Endodermal cell (in vitro differentiated cells): Measurements from ENCODE around the gene STOML2. TPM values are rescaled to one million over a fixed set of nuclear protein-coding genes. Genes with fewer than 3 reads are reported as not detected.

ENCODE experiments used
- DNase-seq: peaks from one replicate; pipeline ENCODE4 v3.0.0-alpha.2; 2017
- H3K27ac ChIP-seq: 2 replicates; pipeline ENCODE4 v1.5.1; 2013; ENCODE audit warnings: mild to moderate bottlenecking, low read depth, low read length, moderate library complexity
- H3K27me3 ChIP-seq: 2 replicates; pipeline ENCODE4 v1.6.1; 2013; ENCODE audit warnings: mild to moderate bottlenecking, low read length, moderate library complexity; ENCODE audit not compliant: insufficient read depth, control insufficient read depth, poor library complexity, severe bottlenecking
- H3K36me3 ChIP-seq: 2 replicates; pipeline ENCODE4 v1.7.0; 2013; ENCODE audit warnings: mild to moderate bottlenecking, low read length, moderate library complexity; ENCODE audit not compliant: control insufficient read depth, insufficient read depth
- H3K4me1 ChIP-seq: one replicate; pipeline ENCODE4 v1.7.0; 2013; ENCODE audit warnings: low read length; ENCODE audit not compliant: control insufficient read depth, insufficient read depth
- H3K4me3 ChIP-seq: 2 replicates; pipeline ENCODE4 v1.5.1; 2013; ENCODE audit warnings: mild to moderate bottlenecking, low read length, moderate library complexity
- H3K9ac ChIP-seq: 2 replicates; pipeline ENCODE4 v1.6.1; 2013; ENCODE audit warnings: mild to moderate bottlenecking, low read length, moderate library complexity; ENCODE audit not compliant: poor library complexity, severe bottlenecking; ENCODE audit errors: extremely low read depth
- H3K9me3 ChIP-seq: 2 replicates; pipeline ENCODE4 v1.6.1; 2013; ENCODE audit warnings: mild to moderate bottlenecking, low read length, moderate library complexity; ENCODE audit not compliant: control insufficient read depth
- H3K27ac Mint-ChIP-seq: 2 replicates; pipeline ENCODE4 v1.8.0; 2020; ENCODE audit warnings: mixed read lengths
- H3K27me3 Mint-ChIP-seq: 2 replicates; pipeline ENCODE4 v1.8.0; 2021; ENCODE audit warnings: mild to moderate bottlenecking, mixed read lengths; ENCODE audit not compliant: insufficient read depth
- H3K36me3 Mint-ChIP-seq: 2 replicates; pipeline ENCODE4 v1.8.0; 2020; ENCODE audit warnings: low read depth, mixed read lengths
- H3K4me1 Mint-ChIP-seq: 2 replicates; pipeline ENCODE4 v1.8.0; 2020; ENCODE audit warnings: mixed read lengths
- H3K4me3 Mint-ChIP-seq: 2 replicates; pipeline ENCODE4 v1.8.0; 2020; ENCODE audit warnings: mild to moderate bottlenecking, moderate library complexity, mixed read lengths
- H3K9me3 Mint-ChIP-seq: 2 replicates; pipeline ENCODE4 v1.8.0; 2020; ENCODE audit warnings: mild to moderate bottlenecking, mixed read lengths
- CTCF ChIP-seq: fragments of 200-600 bp; sonication (generic); conservative IDR thresholded peaks from 2 replicates; pipeline ENCODE4 v1.5.0; 2021; ENCODE audit warnings: antibody characterized with exemption, mild to moderate bottlenecking
- WGBS, 2 experiments: methylation state at CpG; one replicate each; pipeline versions ENCODE4 v1.1.5 to v1.1.7; 2013; ENCODE audit warnings: missing lambda C conversion rate in 2 of 2, mixed read lengths in 1 of 2; ENCODE audit not compliant: insufficient coverage in 1 of 2, insufficient read length in 1 of 2; 5-methylcytosine and 5-hydroxymethylcytosine counted together
- total RNA-seq, 2 donors: library from RNA; stranded (reverse); fragmentation: NEBNext Ultra II Directional in 1 of 2; extraction: Animal tissue kit (Norgen Biotek cat#: 25700) in 1 of 2; gene quantifications; 2 replicates in 1 of 2; 3 replicates in 1 of 2; pipeline ENCODE4 v1.2.1, GENCODE V29; 2021

STOML2 gene
- total RNA-seq, 2 donors from 2014 or later, result 158 to 201 TPM

- no peak overlapping the region for H3K27ac ChIP-seq
- no peak overlapping the region for H3K9ac ChIP-seq
- H3K4me3 Mint-ChIP-seq, result no peak overlapping the region
- no peaks in the 10 kb centered on the region for H3K9me3 Mint-ChIP-seq
- peaks cover 5% of the 10 kb centered on the region for H3K4me1 Mint-ChIP-seq
- no peaks in the 10 kb centered on the region for H3K9me3 ChIP-seq
- peaks cover 48% of the 10 kb centered on the region for H3K36me3 Mint-ChIP-seq
- H3K36me3 ChIP-seq, result peaks cover 38% of the 10 kb centered on the region
- no peaks in the 10 kb centered on the region for H3K27me3 Mint-ChIP-seq
- H3K4me1 ChIP-seq, result no peaks in the 10 kb centered on the region
- no peak for DNase-seq
- H3K4me3 ChIP-seq, result no peak overlapping the region
- no peak for TF ChIP-seq CTCF
- no peak overlapping the region for H3K27ac Mint-ChIP-seq
- WGBS, 2 experiments, result 88 to 100% methylated on average over 1 to 3 of the region's 3 CpGs
- no peaks in the 10 kb centered on the region for H3K27me3 ChIP-seq
These were observed 5.4 kb downstream of the STOML2 start for GRCh38 chr9:35097573-35097972.

- TF ChIP-seq CTCF, result peak; percentile 82
- Mint-ChIP-seq H3K27ac (peak within 1 kb of the TSS; percentile 96), H3K4me1 (no peaks in the 10 kb centered on the region), H3K36me3 (peaks cover 47% of the 10 kb centered on the region), H3K9me3 (no peaks in the 10 kb centered on the region), H3K27me3 (no peaks in the 10 kb centered on the region), H3K4me3 (peak within 1 kb of the TSS; percentile 76)
- Histone ChIP-seq H3K27me3 (no peaks in the 10 kb centered on the region), H3K4me3 (peak within 1 kb of the TSS; percentile 89), H3K27ac (peak within 1 kb of the TSS; percentile 87), H3K36me3 (peaks cover 34% of the 10 kb centered on the region), H3K9ac (peak within 1 kb of the TSS; percentile 95), H3K4me1 (no peaks in the 10 kb centered on the region), H3K9me3 (no peaks in the 10 kb centered on the region)
- 3 to 6% methylated on average over 12 to 53 of the region's 53 CpGs for WGBS, 2 experiments
- peak; percentile 97 for DNase-seq
These were observed 6.7 kb downstream of the STOML2 start, which contains the start of gene PIGO for GRCh38 chr9:35096035-35096849. TSS of gene PIGO (minus strand) at chr9:35096591. CDS start at chr9:35095565, 1,026 bp downstream.

GRCh38 chr9:35091536-35091935 is 11.4 kb downstream of the STOML2 start:
- no peak for TF ChIP-seq CTCF
- 95 to 96% methylated on average over 12 to 17 of the region's 17 CpGs for WGBS, 2 experiments
- peaks cover 42% of the 10 kb centered on the region for H3K36me3 ChIP-seq
- no peak for DNase-seq
- Mint-ChIP-seq H3K4me1 (no peaks in the 10 kb centered on the region), H3K36me3 (peaks cover 55% of the 10 kb centered on the region), H3K27ac (no peak overlapping the region), H3K4me3 (no peak overlapping the region), H3K9me3 (no peaks in the 10 kb centered on the region), H3K27me3 (no peaks in the 10 kb centered on the region)
- H3K9me3 ChIP-seq, result no peaks in the 10 kb centered on the region
- H3K27me3 ChIP-seq, result no peaks in the 10 kb centered on the region
- no peak overlapping the region for H3K27ac ChIP-seq
- no peak overlapping the region for H3K9ac ChIP-seq
- H3K4me1 ChIP-seq, result no peaks in the 10 kb centered on the region
- H3K4me3 ChIP-seq, result no peak overlapping the region
